ENCODE data around the gene SHKBP1. TPM values are rescaled to one million over a fixed set of nuclear protein-coding genes. Genes with fewer than 3 reads are reported as not detected.

The SHKBP1 gene
- total and polyA plus RNA-seq, 7 experiments from 2014 or later: 92.8 to 218 (median 139) TPM

- Histone ChIP-seq H3K36me3 (ENCODE audit: control insufficient read depth in 2 of 3, insufficient read depth in 3 of 3, low read length in 3 of 3) (no peaks in the 10 kb centered on the region), H3K4me1 (ENCODE audit: control insufficient read depth in 2 of 2, insufficient read depth in 2 of 2, low read length in 2 of 2) (peaks cover 58 to 59% of the 10 kb centered on the region in 2 donors), H3K27me3 (ENCODE audit: control insufficient read depth in 2 of 2, insufficient read depth in 2 of 2, low read length in 2 of 2) (peaks cover 17 to 25% of the 10 kb centered on the region in 2 donors), H3K9me3 (ENCODE audit: control insufficient read depth in 2 of 3, low read length in 3 of 3) (no peaks in the 10 kb centered on the region), H3K27ac (ENCODE audit: low read depth, low read length) (no peak within 1 kb of the TSS), H3K4me3 (ENCODE audit: low read length) (peak within 1 kb of the TSS; percentile 43)
- ChIA-PET POLR2A (interaction anchor here (1.0 to 2.0 kb wide), 3 partner anchors 10 to 25 kb away, joined by 3 to 6 read pairs (median 3); no protein-coding TSS in a partner anchor), CTCF (interaction anchor here (0.9 to 1.6 kb wide), 3 partner anchors 8 to 20 kb away, joined by 3 to 6 read pairs (median 3); no protein-coding TSS in a partner anchor)
- Mint-ChIP-seq H3K27ac (peak within 1 kb of the TSS in 3 of 9 donors; percentile 28 to 48 (median 43)), H3K27me3 (peaks cover 29 to 52% (median 37%) of the 10 kb centered on the region in 5 donors), H3K4me1 (peaks cover 24 to 76% (median 63%) of the 10 kb centered on the region in 7 donors), H3K4me3 (peak within 1 kb of the TSS; percentile 49 to 76 (median 68)), H3K9me3 (peaks cover 0 to 3% (median 0%) of the 10 kb centered on the region in 11 donors), H3K36me3 (peaks cover 0 to 1% (median 0%) of the 10 kb centered on the region in 5 donors)
- intact Hi-C loops (cut with micrococcal nuclease): loop anchor here in 1 of 2 donors (10.0 kb wide), 2 partner anchors 457 to 953 kb away; no protein-coding TSS in a partner anchor
- DNase-seq: peak in 2 of 9 donors; percentile 17 to 61
- no peak for ATAC-seq
These were observed 24.7 kb downstream of the SHKBP1 start, which contains the start of gene LTBP4 for GRCh38 chr19:40601134-40601974. Gene LTBP4, plus strand, starts transcription at chr19:40601369. Its CDS starts 19 bp downstream, at chr19:40601388.

DNA sequence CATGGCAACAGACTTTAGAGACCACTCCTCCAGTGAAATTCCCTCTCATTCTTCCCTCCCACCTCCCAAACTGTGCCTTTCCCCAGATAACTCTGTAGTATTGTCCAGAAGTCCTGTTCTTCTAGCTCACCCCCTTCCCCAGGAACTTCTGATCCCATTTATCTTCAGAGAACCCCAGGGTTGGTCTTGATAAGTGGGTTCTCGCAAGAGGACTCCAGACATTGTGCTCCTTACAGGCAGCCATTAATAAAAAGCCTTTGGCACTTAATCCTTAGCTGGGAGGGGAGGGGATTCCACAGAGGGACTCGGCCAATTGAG, 26.4 kb downstream of the SHKBP1 start:
- H3K27ac Mint-ChIP-seq: peak overlapping the region in 3 of 9 donors; percentile 24 to 80 (median 76)
- Histone ChIP-seq H3K4me1 (ENCODE audit: control insufficient read depth in 2 of 2, insufficient read depth in 2 of 2, low read length in 2 of 2) (peaks cover 58 to 60% of the 10 kb centered on the region in 2 donors), H3K27me3 (ENCODE audit: control insufficient read depth in 2 of 2, insufficient read depth in 2 of 2, low read length in 2 of 2) (peaks cover 13 to 21% of the 10 kb centered on the region in 2 donors), H3K36me3 (ENCODE audit: control insufficient read depth in 2 of 3, insufficient read depth in 3 of 3, low read length in 3 of 3) (no peaks in the 10 kb centered on the region), H3K9me3 (ENCODE audit: control insufficient read depth in 2 of 3, low read length in 3 of 3) (no peaks in the 10 kb centered on the region), H3K4me3 (ENCODE audit: low read length) (no peak overlapping the region), H3K27ac (ENCODE audit: low read depth, low read length) (peak overlapping the region; percentile 35)
- POLR2A ChIA-PET: interaction anchor here (0.5 to 4.2 kb wide), 6 partner anchors 8 to 177 kb away, joined by 3 to 34 read pairs (median 4); partner anchors contain the start of gene SERTAD1
- H3K36me3 Mint-ChIP-seq: peaks cover 0 to 1% (median 0%) of the 10 kb centered on the region in 5 donors
- DNase-seq (no peak), ATAC-seq (no peak)
- CTCF ChIA-PET: interaction anchor here (0.6 to 4.4 kb wide), 10 partner anchors 9 to 298 kb away, joined by 3 to 42 read pairs (median 4); no protein-coding TSS in a partner anchor
- intact Hi-C loops (cut with micrococcal nuclease): loop anchor here in 1 of 2 donors (10.0 kb wide), 2 partner anchors 458 to 952 kb away; no protein-coding TSS in a partner anchor
- H3K27me3 Mint-ChIP-seq: peaks cover 24 to 39% (median 32%) of the 10 kb centered on the region in 5 donors
- peaks cover 0 to 2% (median 0%) of the 10 kb centered on the region in 11 donors for H3K9me3 Mint-ChIP-seq
- H3K4me3 Mint-ChIP-seq: peak overlapping the region in 8 of 10 donors; percentile 21 to 95 (median 84)
- H3K4me1 Mint-ChIP-seq: peaks cover 20 to 86% (median 72%) of the 10 kb centered on the region in 7 donors

GRCh38 chr19:40603389-40604170, 26.9 kb downstream of the SHKBP1 start:
- ATAC-seq (peak; percentile 86), DNase-seq (peak; percentile 82 to 96 (median 93))
- Mint-ChIP-seq H3K4me1 (peaks cover 20 to 84% (median 71%) of the 10 kb centered on the region in 7 donors), H3K9me3 (peaks cover 0 to 2% (median 0%) of the 10 kb centered on the region in 11 donors), H3K27me3 (peaks cover 24 to 39% (median 29%) of the 10 kb centered on the region in 5 donors), H3K27ac (peak overlapping the region; percentile 72 to 93 (median 86)), H3K4me3 (peak overlapping the region; percentile 84 to 98 (median 88)), H3K36me3 (peaks cover 0 to 1% (median 0%) of the 10 kb centered on the region in 5 donors)
- H3K4me1 ChIP-seq (ENCODE audit: control insufficient read depth in 2 of 2, insufficient read depth in 2 of 2, low read length in 2 of 2): peaks cover 54 to 60% of the 10 kb centered on the region in 2 donors
- H3K27me3 ChIP-seq (ENCODE audit: control insufficient read depth in 2 of 2, insufficient read depth in 2 of 2, low read length in 2 of 2): peaks cover 10 to 21% of the 10 kb centered on the region in 2 donors
- H3K36me3 ChIP-seq (ENCODE audit: control insufficient read depth in 2 of 3, insufficient read depth in 3 of 3, low read length in 3 of 3): no peaks in the 10 kb centered on the region
- CTCF ChIA-PET: interaction anchor here (0.6 to 4.4 kb wide), 11 partner anchors 9 to 367 kb away, joined by 3 to 42 read pairs (median 4); no protein-coding TSS in a partner anchor
- peak overlapping the region; percentile 35 for H3K27ac ChIP-seq (ENCODE audit: low read depth, low read length)
- H3K4me3 ChIP-seq (ENCODE audit: low read length): peak overlapping the region; percentile 72
- intact Hi-C loops (cut with micrococcal nuclease): loop anchor here (1.0 to 10.0 kb wide), 6 partner anchors 111 to 951 kb away; partner anchors contain the start of genes BLVRB (in 1 of the 2), C19orf47 (in 1 of the 2), PLD3 (in 1 of the 2) and SERTAD3 (in 1 of the 2)
- POLR2A ChIA-PET: interaction anchor here (0.6 to 4.2 kb wide), 13 partner anchors 9 to 201 kb away, joined by 3 to 34 read pairs (median 4); partner anchors contain the start of gene SERTAD1
- H3K9me3 ChIP-seq (ENCODE audit: control insufficient read depth in 2 of 3, low read length in 3 of 3): no peaks in the 10 kb centered on the region

DNA sequence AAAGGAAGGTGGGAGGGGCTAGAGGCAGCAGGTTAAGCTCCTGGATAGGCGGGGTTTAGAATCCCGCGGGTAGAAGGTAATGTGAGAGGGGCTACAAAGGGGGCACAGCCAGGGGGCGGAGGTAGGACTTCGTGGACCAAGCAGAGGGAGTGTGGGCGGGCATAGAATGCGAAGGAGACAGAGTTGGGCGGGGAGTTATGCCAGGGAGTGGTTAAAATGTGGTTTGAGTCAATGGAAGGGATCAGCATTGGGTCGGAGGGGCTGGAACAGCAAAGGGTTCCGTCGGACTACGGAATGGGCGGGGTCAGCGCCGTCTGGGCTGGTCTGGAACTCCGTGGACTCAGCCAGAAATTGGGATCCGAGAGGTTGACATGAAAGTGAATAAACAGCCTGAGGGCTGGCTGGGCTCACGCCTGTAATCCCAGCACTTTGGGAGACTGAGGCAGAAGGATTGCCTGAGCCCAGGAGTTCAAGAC, 27.5 kb downstream of the SHKBP1 start:
- H3K9me3 ChIP-seq (ENCODE audit: control insufficient read depth in 2 of 3, low read length in 3 of 3): no peaks in the 10 kb centered on the region
- peaks cover 0 to 1% (median 0%) of the 10 kb centered on the region in 5 donors for H3K36me3 Mint-ChIP-seq
- H3K9me3 Mint-ChIP-seq: peaks cover 0 to 2% (median 0%) of the 10 kb centered on the region in 11 donors
- peak overlapping the region; percentile 72 for H3K4me3 ChIP-seq (ENCODE audit: low read length)
- H3K27ac ChIP-seq (ENCODE audit: low read depth, low read length): no peak overlapping the region
- peaks cover 18 to 35% (median 23%) of the 10 kb centered on the region in 5 donors for H3K27me3 Mint-ChIP-seq
- H3K4me1 Mint-ChIP-seq: peaks cover 20 to 84% (median 72%) of the 10 kb centered on the region in 7 donors
- POLR2A ChIA-PET: interaction anchor here (0.9 to 4.2 kb wide), 8 partner anchors 11 to 201 kb away, joined by 3 to 34 read pairs (median 5); no protein-coding TSS in a partner anchor
- CTCF ChIA-PET: interaction anchor here (1.0 to 4.4 kb wide), 8 partner anchors 10 to 705 kb away, joined by 3 to 42 read pairs (median 4); no protein-coding TSS in a partner anchor
- peaks cover 53 to 60% of the 10 kb centered on the region in 2 donors for H3K4me1 ChIP-seq (ENCODE audit: control insufficient read depth in 2 of 2, insufficient read depth in 2 of 2, low read length in 2 of 2)
- H3K4me3 Mint-ChIP-seq: peak overlapping the region; percentile 84 to 98 (median 88)
- ATAC-seq: no peak
- intact Hi-C loops (cut with micrococcal nuclease): loop anchor here (1.0 to 10.0 kb wide), 6 partner anchors 111 to 951 kb away; partner anchors contain the start of genes BLVRB (in 1 of the 2), C19orf47 (in 1 of the 2), PLD3 (in 1 of the 2) and SERTAD3 (in 1 of the 2)
- H3K27me3 ChIP-seq (ENCODE audit: control insufficient read depth in 2 of 2, insufficient read depth in 2 of 2, low read length in 2 of 2): peaks cover 7 to 21% of the 10 kb centered on the region in 2 donors
- no peaks in the 10 kb centered on the region for H3K36me3 ChIP-seq (ENCODE audit: control insufficient read depth in 2 of 3, insufficient read depth in 3 of 3, low read length in 3 of 3)
- H3K27ac Mint-ChIP-seq: peak overlapping the region; percentile 72 to 93 (median 86)
- no peak for DNase-seq

GRCh38 chr19:40604647-40605215, 28.1 kb downstream of the SHKBP1 start:
- peak overlapping the region; percentile 72 for H3K4me3 ChIP-seq (ENCODE audit: low read length)
- ATAC-seq: no peak
- no peak for DNase-seq
- ChIA-PET CTCF (interaction anchor here (0.7 to 4.4 kb wide), 7 partner anchors 11 to 704 kb away, joined by 3 to 42 read pairs (median 5); no protein-coding TSS in a partner anchor), POLR2A (interaction anchor here (0.5 to 4.2 kb wide), 13 partner anchors 8 to 574 kb away, joined by 3 to 34 read pairs (median 5); no protein-coding TSS in a partner anchor)
- H3K36me3 Mint-ChIP-seq: no peaks in the 10 kb centered on the region
- H3K36me3 ChIP-seq (ENCODE audit: control insufficient read depth in 2 of 3, insufficient read depth in 3 of 3, low read length in 3 of 3): no peaks in the 10 kb centered on the region
- peaks cover 13 to 30% (median 18%) of the 10 kb centered on the region in 5 donors for H3K27me3 Mint-ChIP-seq
- H3K9me3 Mint-ChIP-seq: peaks cover 0 to 2% (median 0%) of the 10 kb centered on the region in 11 donors
- peaks cover 4 to 16% of the 10 kb centered on the region in 2 donors for H3K27me3 ChIP-seq (ENCODE audit: control insufficient read depth in 2 of 2, insufficient read depth in 2 of 2, low read length in 2 of 2)
- no peaks in the 10 kb centered on the region for H3K9me3 ChIP-seq (ENCODE audit: control insufficient read depth in 2 of 3, low read length in 3 of 3)
- peak overlapping the region; percentile 71 for H3K27ac ChIP-seq (ENCODE audit: low read depth, low read length)
- peak overlapping the region; percentile 85 to 94 (median 91) for H3K27ac Mint-ChIP-seq
- peak overlapping the region; percentile 84 to 98 (median 88) for H3K4me3 Mint-ChIP-seq
- peaks cover 17 to 81% (median 70%) of the 10 kb centered on the region in 7 donors for H3K4me1 Mint-ChIP-seq
- intact Hi-C loops (cut with micrococcal nuclease): loop anchor here (1.0 to 10.0 kb wide), 11 partner anchors 9 to 950 kb away; partner anchors contain the start of genes BLVRB (in 1 of the 2), C19orf47 (in 1 of the 2), PLD3 (in 1 of the 2) and SERTAD3 (in 1 of the 2)
- H3K4me1 ChIP-seq (ENCODE audit: control insufficient read depth in 2 of 2, insufficient read depth in 2 of 2, low read length in 2 of 2): peaks cover 52 to 60% of the 10 kb centered on the region in 2 donors
